Fibroblast of lung (primary cell): ENCODE measurements around the gene IP6K3.

Source experiments
- EZH2 ChIP-seq: IDR thresholded peaks from 2 replicates; pipeline ENCODE4 v1.5.1; 2012; ENCODE audit warnings: low read length, control low read depth, mild to moderate bottlenecking; ENCODE audit errors: missing control alignments
- TF ChIP-seq, protein P1 (sequence below), 2 donors: IDR thresholded peaks in 1 of 2; conservative IDR thresholded peaks in 1 of 2; 1 replicate in 1 of 2; 2 replicates in 1 of 2; pipeline ENCODE4 v1.5.1; 2011 to 2012; ENCODE audit warnings: low read length in 2 of 2, control low read depth in 1 of 2, inconsistent platforms in 1 of 2, low read depth in 1 of 2, mild to moderate bottlenecking in 1 of 2

DNA sequence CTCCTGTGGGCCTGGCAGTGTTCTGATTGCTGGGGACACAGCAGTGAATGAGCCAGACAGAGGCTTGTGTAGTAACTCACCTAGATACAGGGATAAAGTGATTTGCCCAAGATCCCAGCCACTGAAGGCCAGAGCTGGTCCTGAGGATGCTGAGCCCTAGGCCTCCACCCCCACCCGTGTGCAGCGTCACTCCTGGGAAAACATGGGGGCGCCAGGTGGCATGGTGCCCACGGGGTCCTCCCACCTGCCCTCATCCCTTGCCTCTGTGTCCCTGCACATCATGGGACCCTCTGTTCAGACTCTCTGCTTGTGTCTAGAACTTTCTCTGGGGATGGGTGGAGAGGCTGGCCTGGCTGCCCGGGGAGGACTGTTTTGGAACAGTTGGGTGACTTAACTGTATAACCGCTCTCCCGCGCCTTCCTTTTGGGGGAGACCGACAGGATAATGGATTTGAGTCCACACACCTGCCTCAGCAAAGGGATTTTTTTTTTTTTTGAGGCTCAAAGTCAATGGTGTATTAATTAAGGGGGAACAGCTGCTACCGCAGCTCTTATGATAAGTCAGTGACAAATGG, 22.6 kb upstream of the IP6K3 start:
- TF ChIP-seq, protein P1, sequence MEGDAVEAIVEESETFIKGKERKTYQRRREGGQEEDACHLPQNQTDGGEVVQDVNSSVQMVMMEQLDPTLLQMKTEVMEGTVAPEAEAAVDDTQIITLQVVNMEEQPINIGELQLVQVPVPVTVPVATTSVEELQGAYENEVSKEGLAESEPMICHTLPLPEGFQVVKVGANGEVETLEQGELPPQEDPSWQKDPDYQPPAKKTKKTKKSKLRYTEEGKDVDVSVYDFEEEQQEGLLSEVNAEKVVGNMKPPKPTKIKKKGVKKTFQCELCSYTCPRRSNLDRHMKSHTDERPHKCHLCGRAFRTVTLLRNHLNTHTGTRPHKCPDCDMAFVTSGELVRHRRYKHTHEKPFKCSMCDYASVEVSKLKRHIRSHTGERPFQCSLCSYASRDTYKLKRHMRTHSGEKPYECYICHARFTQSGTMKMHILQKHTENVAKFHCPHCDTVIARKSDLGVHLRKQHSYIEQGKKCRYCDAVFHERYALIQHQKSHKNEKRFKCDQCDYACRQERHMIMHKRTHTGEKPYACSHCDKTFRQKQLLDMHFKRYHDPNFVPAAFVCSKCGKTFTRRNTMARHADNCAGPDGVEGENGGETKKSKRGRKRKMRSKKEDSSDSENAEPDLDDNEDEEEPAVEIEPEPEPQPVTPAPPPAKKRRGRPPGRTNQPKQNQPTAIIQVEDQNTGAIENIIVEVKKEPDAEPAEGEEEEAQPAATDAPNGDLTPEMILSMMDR (conservative IDR thresholded peaks at IDR 0.05 in 1 of 2, IDR thresholded peaks at IDR 0.05 in 1 of 2; ENCODE audit: low read depth in 1 of 2, low read length in 2 of 2), result no peak
- no peak for TF ChIP-seq EZH2
